T-helper 9 cell (primary cell): Measurements from ENCODE around the gene SRSF8.
"Not testable (repeated sequence)": the region's sequence is repeated elsewhere in the genome, so short reads cannot be mapped to it uniquely, and the experiment has no call there.

Source experiments
- DNase-seq: peaks from one replicate; pipeline ENCODE4 v3.0.0-alpha.2; 2020

SRSF8 gene

DNA sequence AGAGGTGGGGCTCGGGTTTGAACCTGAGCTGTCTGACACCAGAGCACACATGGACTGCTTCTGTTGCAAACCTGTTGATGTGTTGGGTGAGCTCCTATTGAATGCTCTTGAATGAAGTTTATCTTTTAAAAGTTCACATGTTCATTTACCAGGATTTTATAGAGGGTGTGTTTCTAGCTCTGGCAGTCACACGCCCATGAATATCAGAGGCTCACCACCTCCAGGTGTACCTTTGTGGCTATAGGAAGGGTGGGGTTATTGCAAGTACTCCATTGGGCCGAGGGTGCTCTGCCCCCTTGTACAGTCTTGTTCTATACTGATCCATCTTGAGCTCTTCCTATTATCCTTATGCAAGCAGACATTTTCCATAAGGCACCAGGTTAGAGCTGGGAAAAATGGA, 32.1 kb downstream of the SRSF8 start:
- no peak for DNase-seq

- no peak for DNase-seq
Measured at GRCh38 chr11:95100191-95100648, 33.5 kb downstream of the SRSF8 start.

DNA sequence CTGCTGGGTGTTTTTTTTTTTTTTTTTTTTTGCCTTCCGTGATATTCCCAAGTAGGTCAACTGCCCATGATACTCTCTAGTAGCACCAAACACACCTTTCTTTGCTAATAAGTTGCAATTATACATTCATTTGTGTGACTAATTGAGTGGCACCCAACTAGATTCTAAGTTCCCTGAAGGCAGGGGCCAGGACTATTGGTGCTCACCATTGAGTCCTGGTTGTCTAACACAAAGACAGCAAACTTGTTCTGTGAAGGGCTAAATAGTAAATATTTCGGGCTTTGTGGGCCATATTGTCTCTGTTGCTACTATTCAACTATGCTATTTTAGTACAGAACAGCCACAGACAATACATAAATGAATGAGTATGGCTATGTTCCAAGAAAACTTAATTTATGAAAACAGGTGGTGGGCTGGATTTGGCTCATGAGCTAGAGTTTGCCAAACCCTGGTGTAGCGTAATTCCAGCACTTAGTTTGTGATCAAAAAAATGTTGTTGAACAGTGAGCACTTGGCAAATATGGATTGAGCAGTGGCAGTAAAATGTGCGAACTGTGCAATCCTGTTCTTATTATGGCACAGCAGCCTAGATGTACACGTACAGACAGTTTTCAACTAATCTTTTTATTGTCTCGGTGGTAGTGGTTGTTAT, 34.3 kb downstream of the SRSF8 start:
- DNase-seq: no peak

DNA sequence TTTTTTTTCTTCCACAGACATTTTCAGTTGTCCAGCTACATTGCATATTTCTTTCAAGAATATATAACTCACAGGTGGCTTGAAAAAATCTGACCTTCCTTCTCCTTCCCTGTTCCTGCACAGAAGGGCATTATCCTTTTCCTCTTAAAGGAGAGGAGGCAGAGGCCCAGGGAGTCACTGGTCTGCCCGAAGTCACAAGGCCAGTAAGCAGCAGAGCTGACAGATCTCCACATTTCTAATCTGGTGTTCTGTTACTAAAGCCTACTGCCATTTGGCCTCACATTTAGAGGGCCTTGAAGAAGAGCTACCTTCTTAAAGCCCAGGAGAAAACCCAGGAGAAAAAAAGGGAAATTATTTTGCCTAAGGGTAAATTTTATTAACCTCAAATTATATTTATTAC, 35.2 kb downstream of the SRSF8 start:
- no peak for DNase-seq

DNA sequence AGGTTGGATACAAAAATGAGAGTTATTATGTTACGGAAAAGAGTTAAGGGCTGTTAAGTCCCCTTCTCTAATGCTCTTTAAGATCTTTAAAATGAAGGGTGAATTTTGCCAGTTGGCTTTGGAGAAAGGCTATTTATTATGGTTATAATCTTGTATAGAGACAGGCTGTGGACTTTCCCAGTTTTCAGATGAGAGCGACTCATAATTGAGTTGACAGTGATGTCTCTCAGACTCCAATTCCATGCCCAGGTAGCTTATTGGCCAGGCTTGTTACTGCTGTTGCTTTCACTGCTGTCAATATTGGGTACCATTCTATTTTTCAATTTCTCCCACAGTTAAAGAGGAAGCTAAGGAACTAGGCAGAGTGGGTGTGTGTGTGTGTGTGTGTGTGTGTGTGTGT, 36.0 kb downstream of the SRSF8 start:
- no peak for DNase-seq

- no peak for DNase-seq
Measured at GRCh38 chr11:95103701-95104100, 37.0 kb downstream of the SRSF8 start.

DNA sequence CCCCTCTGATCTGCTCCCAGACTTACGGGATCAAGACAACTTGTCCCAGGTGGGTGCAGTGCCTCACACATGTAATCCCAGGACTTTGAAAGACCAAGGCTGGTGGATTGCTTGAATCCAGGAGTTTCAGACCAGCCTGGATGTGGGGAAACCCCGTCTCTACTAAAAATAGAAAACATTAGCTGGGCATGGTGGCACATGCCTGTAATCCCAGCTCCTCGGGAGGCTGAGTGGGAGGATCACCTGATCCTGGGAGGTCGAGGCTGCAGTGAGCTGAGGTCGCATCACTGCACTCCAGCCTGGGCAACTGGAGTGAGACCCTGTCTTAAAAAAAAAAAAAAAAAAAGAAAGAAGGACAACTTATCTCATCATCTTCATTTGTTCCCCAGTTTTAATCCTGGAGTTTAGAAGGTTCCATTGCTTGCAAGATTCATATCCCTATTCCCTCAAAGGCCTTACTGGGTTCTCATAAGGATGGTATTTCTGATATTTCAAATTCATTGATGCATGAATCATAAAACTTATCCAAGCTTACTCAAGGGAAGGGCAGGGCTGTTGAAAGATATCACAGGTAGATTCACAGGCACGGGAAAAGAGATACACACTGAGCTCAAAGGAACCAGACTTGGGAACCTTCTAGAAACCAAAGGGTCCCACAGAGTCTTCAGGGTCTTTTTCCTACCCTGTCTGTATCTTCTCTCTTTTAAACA, 37.6 kb downstream of the SRSF8 start:
- DNase-seq: no peak

DNA sequence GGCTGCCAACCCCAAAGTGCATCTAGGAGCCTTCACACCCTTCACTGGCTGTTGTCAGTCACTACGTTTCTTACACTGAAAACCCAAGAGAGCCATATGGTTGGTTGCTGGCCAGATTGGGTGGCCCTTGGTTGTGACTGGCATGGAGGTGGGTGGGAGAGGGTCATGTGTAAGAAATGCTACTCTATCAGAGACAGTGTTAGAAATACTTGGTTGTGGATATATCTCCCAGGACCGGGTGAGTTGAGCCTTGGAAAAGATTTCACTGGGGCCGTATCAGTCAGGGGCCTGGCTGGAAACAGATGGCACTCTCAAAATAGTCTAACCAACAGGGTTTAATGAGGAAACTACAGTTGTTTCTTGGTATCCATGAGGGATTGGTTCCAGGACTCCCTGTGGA, 38.1 kb downstream of the SRSF8 start:
- DNase-seq: no peak

DNA sequence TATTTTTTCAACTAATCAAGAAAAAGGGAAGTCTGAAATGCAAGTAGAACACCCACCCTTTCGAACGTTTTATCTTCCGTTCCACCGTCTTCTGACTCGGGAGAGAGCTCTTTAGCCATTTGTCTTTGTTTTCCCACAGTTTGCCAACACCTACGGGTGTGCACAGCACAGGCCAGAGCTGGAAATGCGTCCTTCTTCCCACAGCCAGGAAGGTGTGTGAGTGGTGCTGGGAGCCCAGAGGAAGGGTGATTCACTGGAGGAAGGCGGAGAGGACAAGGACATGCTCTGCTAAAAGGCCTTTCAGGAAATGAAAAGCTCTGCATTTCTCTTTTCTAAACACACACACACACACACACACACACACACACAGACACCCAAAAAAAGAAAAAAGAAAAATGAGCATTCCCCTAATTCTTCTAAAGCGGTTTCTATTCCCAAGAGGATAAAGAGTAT, 41.5 kb downstream of the SRSF8 start:
- DNase-seq: no peak

GRCh38 chr11:95108671-95109551, 42.2 kb downstream of the SRSF8 start:
- no peak for DNase-seq

- DNase-seq: not testable (repeated sequence)
Measured at GRCh38 chr11:95111471-95111870, 44.8 kb downstream of the SRSF8 start.

GRCh38 chr11:95111923-95112540, 45.3 kb downstream of the SRSF8 start:
- DNase-seq: no peak

DNA sequence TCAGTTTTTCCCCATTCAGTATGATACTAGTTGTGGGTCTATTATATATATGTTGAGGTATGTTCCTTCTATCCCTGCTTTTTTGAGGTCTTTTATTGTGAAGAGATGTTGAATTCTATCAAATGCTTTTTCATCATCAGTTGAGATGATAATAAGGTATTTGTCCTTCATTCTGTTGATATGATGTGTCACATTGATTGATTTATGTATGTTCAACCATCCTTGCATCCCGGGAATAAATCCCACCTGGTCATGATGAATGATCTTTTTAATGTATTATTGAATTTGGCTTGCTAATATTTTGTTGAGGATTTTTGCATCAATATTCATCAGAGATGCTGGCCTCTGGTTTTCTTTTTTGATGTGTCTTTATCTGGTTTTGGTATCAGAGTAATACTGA, 48.9 kb downstream of the SRSF8 start:
- DNase-seq: no peak

- no peak for DNase-seq
Measured at GRCh38 chr11:95119361-95120060, 52.8 kb downstream of the SRSF8 start.
